Measurements from ENCODE around the gene GTF3C2. TPM values are rescaled to one million over a fixed set of nuclear protein-coding genes. Genes with fewer than 3 reads are reported as not detected.

The GTF3C2 gene
- total and polyA plus RNA-seq, 2 of the 13 experiments (the other 11 are each of a cell fraction or from before 2014, with no cell fraction given) = 77.5 to 130 TPM

DNA sequence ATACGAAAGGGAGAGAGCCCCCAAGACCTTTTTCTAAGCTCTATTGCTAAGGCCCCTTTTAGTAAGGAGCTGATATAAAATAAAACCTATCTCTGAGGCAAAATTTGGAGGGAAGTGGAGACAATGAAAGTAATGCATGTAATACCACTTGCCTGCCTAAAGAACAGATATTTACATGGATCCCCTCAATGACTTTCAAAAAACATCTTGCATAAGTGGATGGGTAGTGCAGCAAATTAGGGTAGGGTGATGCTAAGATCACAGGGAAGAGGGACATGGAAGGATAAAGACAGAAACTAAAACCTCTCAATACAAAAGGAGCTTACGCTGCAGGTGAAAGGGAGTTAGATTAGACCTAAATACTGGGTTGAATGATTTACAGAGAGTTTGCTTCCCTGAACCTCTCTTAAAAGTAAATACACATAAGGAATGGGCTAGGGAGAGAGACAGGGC is 22.8 kb upstream of the GTF3C2 start (continued):
- TF ChIP-seq ARID5B (CRISPR knock-in tag; IDR thresholded peaks at IDR 0.05) (0 out of 2 replicates have a peak, but pooled peaks have one; percentile 30), MBD4 (IDR thresholded peaks at IDR 0.05; ENCODE audit: borderline replicate concordance, low read length) (peak; percentile 45; the same call in 1 of the 2 replicates), ZNF12 (CRISPR knock-in tag; IDR thresholded peaks at IDR 0.05) (no peak), ZNF512B (CRISPR knock-in tag; IDR thresholded peaks at IDR 0.05; ENCODE audit: borderline replicate concordance) (0 out of 2 replicates have a peak, but pooled peaks have one; percentile 29), POLR2AphosphoS5 (IDR thresholded peaks at IDR 0.05; ENCODE audit: low read depth, low read length) (peak; percentile 38), RBFOX2 (IDR thresholded peaks at IDR 0.05; ENCODE audit: low read depth, low read length) (0 out of 2 replicates have a peak, but pooled peaks have one; percentile 27), GFI1 (CRISPR knock-in tag; IDR thresholded peaks at IDR 0.05; ENCODE audit: borderline replicate concordance) (no peak), TFAP4 (IDR thresholded peaks at IDR 0.05; ENCODE audit: borderline replicate concordance, low read depth) (0 out of 2 replicates have a peak, but pooled peaks have one; percentile 3), SSRP1 (CRISPR knock-in tag; IDR thresholded peaks at IDR 0.05) (0 out of 2 replicates have a peak, but pooled peaks have one; percentile 65), FOXA1 (IDR thresholded peaks at IDR 0.05) (no peak), FOXA1 (CRISPR knock-in tag; IDR thresholded peaks at IDR 0.05) (0 out of 2 replicates have a peak, but pooled peaks have one; percentile 18), TCF7 (IDR thresholded peaks at IDR 0.05; ENCODE audit: low read depth) (0 out of 2 replicates have a peak, but pooled peaks have one; percentile 38), GATAD2A (CRISPR knock-in tag; IDR thresholded peaks at IDR 0.05) (peak; percentile 25; the same call in 1 of the 2 replicates), ZNF496 (CRISPR knock-in tag; IDR thresholded peaks at IDR 0.05; ENCODE audit: insufficient replicate concordance) (no peak), PITX1 (CRISPR knock-in tag; IDR thresholded peaks at IDR 0.05) (peak; percentile 11; the same call in 1 of the 2 replicates)
- TF ChIP-seq, protein P1, sequence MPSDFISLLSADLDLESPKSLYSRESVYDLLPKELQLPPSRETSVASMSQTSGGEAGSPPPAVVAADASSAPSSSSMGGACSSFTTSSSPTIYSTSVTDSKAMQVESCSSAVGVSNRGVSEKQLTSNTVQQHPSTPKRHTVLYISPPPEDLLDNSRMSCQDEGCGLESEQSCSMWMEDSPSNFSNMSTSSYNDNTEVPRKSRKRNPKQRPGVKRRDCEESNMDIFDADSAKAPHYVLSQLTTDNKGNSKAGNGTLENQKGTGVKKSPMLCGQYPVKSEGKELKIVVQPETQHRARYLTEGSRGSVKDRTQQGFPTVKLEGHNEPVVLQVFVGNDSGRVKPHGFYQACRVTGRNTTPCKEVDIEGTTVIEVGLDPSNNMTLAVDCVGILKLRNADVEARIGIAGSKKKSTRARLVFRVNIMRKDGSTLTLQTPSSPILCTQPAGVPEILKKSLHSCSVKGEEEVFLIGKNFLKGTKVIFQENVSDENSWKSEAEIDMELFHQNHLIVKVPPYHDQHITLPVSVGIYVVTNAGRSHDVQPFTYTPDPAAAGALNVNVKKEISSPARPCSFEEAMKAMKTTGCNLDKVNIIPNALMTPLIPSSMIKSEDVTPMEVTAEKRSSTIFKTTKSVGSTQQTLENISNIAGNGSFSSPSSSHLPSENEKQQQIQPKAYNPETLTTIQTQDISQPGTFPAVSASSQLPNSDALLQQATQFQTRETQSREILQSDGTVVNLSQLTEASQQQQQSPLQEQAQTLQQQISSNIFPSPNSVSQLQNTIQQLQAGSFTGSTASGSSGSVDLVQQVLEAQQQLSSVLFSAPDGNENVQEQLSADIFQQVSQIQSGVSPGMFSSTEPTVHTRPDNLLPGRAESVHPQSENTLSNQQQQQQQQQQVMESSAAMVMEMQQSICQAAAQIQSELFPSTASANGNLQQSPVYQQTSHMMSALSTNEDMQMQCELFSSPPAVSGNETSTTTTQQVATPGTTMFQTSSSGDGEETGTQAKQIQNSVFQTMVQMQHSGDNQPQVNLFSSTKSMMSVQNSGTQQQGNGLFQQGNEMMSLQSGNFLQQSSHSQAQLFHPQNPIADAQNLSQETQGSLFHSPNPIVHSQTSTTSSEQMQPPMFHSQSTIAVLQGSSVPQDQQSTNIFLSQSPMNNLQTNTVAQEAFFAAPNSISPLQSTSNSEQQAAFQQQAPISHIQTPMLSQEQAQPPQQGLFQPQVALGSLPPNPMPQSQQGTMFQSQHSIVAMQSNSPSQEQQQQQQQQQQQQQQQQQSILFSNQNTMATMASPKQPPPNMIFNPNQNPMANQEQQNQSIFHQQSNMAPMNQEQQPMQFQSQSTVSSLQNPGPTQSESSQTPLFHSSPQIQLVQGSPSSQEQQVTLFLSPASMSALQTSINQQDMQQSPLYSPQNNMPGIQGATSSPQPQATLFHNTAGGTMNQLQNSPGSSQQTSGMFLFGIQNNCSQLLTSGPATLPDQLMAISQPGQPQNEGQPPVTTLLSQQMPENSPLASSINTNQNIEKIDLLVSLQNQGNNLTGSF (CRISPR knock-in tag; IDR thresholded peaks at IDR 0.05) = no peak
- TF ChIP-seq, protein P2, sequence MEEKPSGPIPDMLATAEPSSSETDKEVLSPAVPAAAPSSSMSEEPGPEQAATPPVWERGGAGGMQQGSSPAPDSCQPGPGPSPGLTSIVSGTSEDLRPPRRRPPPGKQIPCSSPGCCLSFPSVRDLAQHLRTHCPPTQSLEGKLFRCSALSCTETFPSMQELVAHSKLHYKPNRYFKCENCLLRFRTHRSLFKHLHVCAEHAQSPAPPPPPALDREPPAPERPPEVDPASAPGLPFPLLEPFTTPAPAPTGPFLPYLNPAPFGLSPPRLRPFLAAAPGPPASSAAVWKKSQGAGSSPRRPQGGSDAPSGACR (CRISPR knock-in tag; IDR thresholded peaks at IDR 0.05) = no peak
